Measurements from ENCODE around the gene HCN4. TPM values are rescaled to one million over a fixed set of nuclear protein-coding genes. Genes with fewer than 3 reads are reported as not detected.

Gene HCN4
- total and polyA plus RNA-seq, 10 donors: not detected

- peaks cover 0 to 59% (median 5%) of the 10 kb centered on the region in 7 donors for H3K27me3 ChIP-seq (replicated peaks in 1 of 7)
- no peaks in the 10 kb centered on the region for H3K9me3 ChIP-seq
- 52 to 62% (median 55%) methylated on average over 12 to 29 of the region's 29 CpGs for WGBS, 5 donors
- H3K4me3 ChIP-seq: no peak overlapping the region
- intact Hi-C loops (cut with DNase I; ENCODE audit: low total_unique reads): no loop called here
- DNase-seq: peak; percentile 54
- peaks cover 0 to 9% (median 0%) of the 10 kb centered on the region in 6 donors for H3K4me1 ChIP-seq
- H3K36me3 ChIP-seq: no peaks in the 10 kb centered on the region
- no peak overlapping the region for H3K27ac ChIP-seq
- TF ChIP-seq POLR2AphosphoS5 (IDR thresholded peaks at IDR 0.05) (no peak), POLR2A (IDR thresholded peaks at IDR 0.05) (no peak), CTCF (IDR thresholded peaks at IDR 0.05 in 8 of 11, conservative IDR thresholded peaks at IDR 0.05 in 3 of 11) (no peak)
These were observed 43.4 kb downstream of the HCN4 start for GRCh38 chr15:73325191-73325861.

- intact Hi-C loops (cut with DNase I; ENCODE audit: low total_unique reads): no loop called here
- peaks cover 0 to 9% (median 0%) of the 10 kb centered on the region in 6 donors for H3K4me1 ChIP-seq
- 89 to 96% (median 93%) methylated on average over 5 to 16 of the region's 16 CpGs for WGBS, 5 donors
- TF ChIP-seq POLR2AphosphoS5 (IDR thresholded peaks at IDR 0.05) (no peak), CTCF (IDR thresholded peaks at IDR 0.05 in 8 of 11, conservative IDR thresholded peaks at IDR 0.05 in 3 of 11) (no peak), POLR2A (IDR thresholded peaks at IDR 0.05) (no peak)
- H3K36me3 ChIP-seq: no peaks in the 10 kb centered on the region
- H3K9me3 ChIP-seq: no peaks in the 10 kb centered on the region
- no peak overlapping the region for H3K27ac ChIP-seq
- H3K27me3 ChIP-seq (replicated peaks in 1 of 7): peaks cover 0 to 66% (median 5%) of the 10 kb centered on the region in 7 donors
- H3K4me3 ChIP-seq: no peak overlapping the region
- peak; percentile 38 for DNase-seq
These were observed 44.1 kb downstream of the HCN4 start for GRCh38 chr15:73324496-73325170.

GRCh38 chr15:73323956-73324355 is 44.8 kb downstream of the HCN4 start:
- H3K27ac ChIP-seq: no peak overlapping the region
- peak; percentile 65 for DNase-seq
- peaks cover 0 to 12% (median under 1%) of the 10 kb centered on the region in 6 donors for H3K4me1 ChIP-seq
- H3K27me3 ChIP-seq (replicated peaks in 1 of 7): peaks cover 0 to 73% (median 11%) of the 10 kb centered on the region in 7 donors
- TF ChIP-seq CTCF (IDR thresholded peaks at IDR 0.05 in 8 of 11, conservative IDR thresholded peaks at IDR 0.05 in 3 of 11) (no peak), POLR2A (IDR thresholded peaks at IDR 0.05) (no peak), POLR2AphosphoS5 (IDR thresholded peaks at IDR 0.05) (no peak)
- H3K36me3 ChIP-seq: no peaks in the 10 kb centered on the region
- no peaks in the 10 kb centered on the region for H3K9me3 ChIP-seq
- intact Hi-C loops (cut with DNase I; ENCODE audit: low total_unique reads): no loop called here
- H3K4me3 ChIP-seq: no peak overlapping the region
- WGBS, 5 donors: 93 to 100% (median 94%) methylated on average over 1 to 16 of the region's 16 CpGs

GRCh38 chr15:73323374-73323955 is 45.3 kb downstream of the HCN4 start:
- peaks cover 0 to 78% (median 11%) of the 10 kb centered on the region in 7 donors for H3K27me3 ChIP-seq (replicated peaks in 1 of 7)
- H3K9me3 ChIP-seq: no peaks in the 10 kb centered on the region
- intact Hi-C loops (cut with DNase I; ENCODE audit: low total_unique reads): no loop called here
- no peak overlapping the region for H3K27ac ChIP-seq
- DNase-seq: peak; percentile 53
- H3K4me3 ChIP-seq: no peak overlapping the region
- peaks cover 0 to 17% (median 3%) of the 10 kb centered on the region in 6 donors for H3K4me1 ChIP-seq
- H3K36me3 ChIP-seq: no peaks in the 10 kb centered on the region
- TF ChIP-seq CTCF (IDR thresholded peaks at IDR 0.05 in 8 of 11, conservative IDR thresholded peaks at IDR 0.05 in 3 of 11) (no peak), POLR2AphosphoS5 (IDR thresholded peaks at IDR 0.05) (no peak), POLR2A (IDR thresholded peaks at IDR 0.05) (no peak)
- WGBS, 5 donors: 92 to 93% (median 92%) methylated on average over 30 of the region's 30 CpGs

Measured in spleen (tissue), 11 donors.